D721Med (cell line): Measurements from ENCODE around the gene MAP4.
"Not testable (repeated sequence)": the region's sequence is repeated elsewhere in the genome, so short reads cannot be mapped to it uniquely, and the experiment has no call there.

ENCODE experiments used
- DNase-seq: peaks from one replicate; pipeline ENCODE4 v3.0.0; 2011; ENCODE audit warnings: low spot score; ENCODE audit not compliant: insufficient read length
- FAIRE-seq: peaks from 2 replicates; lab custom pipeline; 2011; peaks lifted over from hg19 to GRCh38; lab: Jason Lieb, UNC
- TF ChIP-seq, protein P1 (sequence below): IDR thresholded peaks from 2 replicates; pipeline ENCODE4 v1.5.1; 2012; ENCODE audit warnings: mild to moderate bottlenecking, control low read depth; ENCODE audit not compliant: insufficient read depth; ENCODE audit errors: missing control alignments

MAP4 gene

DNA sequence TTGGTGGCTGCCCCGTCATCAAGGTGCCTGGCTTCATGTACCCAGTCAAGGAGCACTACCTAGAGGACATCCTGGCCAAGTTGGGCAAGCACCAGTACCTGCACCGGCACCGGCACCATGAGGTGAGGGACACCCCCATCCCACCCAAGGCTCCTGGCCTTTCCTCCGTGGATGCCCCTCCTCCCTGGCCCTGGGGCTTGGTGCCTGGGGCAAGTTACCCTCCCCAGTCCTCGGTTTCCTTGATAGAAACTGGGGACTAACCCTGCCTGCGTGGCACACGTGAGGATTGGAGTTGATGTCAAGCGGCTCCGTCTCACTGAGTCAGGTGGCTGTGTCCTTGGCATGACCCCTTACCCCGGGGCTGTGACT, 169.4 kb downstream of the MAP4 start:
- TF ChIP-seq, protein P1, sequence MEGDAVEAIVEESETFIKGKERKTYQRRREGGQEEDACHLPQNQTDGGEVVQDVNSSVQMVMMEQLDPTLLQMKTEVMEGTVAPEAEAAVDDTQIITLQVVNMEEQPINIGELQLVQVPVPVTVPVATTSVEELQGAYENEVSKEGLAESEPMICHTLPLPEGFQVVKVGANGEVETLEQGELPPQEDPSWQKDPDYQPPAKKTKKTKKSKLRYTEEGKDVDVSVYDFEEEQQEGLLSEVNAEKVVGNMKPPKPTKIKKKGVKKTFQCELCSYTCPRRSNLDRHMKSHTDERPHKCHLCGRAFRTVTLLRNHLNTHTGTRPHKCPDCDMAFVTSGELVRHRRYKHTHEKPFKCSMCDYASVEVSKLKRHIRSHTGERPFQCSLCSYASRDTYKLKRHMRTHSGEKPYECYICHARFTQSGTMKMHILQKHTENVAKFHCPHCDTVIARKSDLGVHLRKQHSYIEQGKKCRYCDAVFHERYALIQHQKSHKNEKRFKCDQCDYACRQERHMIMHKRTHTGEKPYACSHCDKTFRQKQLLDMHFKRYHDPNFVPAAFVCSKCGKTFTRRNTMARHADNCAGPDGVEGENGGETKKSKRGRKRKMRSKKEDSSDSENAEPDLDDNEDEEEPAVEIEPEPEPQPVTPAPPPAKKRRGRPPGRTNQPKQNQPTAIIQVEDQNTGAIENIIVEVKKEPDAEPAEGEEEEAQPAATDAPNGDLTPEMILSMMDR, result no peak
- no peak for FAIRE-seq
- DNase-seq, result no peak

DNA sequence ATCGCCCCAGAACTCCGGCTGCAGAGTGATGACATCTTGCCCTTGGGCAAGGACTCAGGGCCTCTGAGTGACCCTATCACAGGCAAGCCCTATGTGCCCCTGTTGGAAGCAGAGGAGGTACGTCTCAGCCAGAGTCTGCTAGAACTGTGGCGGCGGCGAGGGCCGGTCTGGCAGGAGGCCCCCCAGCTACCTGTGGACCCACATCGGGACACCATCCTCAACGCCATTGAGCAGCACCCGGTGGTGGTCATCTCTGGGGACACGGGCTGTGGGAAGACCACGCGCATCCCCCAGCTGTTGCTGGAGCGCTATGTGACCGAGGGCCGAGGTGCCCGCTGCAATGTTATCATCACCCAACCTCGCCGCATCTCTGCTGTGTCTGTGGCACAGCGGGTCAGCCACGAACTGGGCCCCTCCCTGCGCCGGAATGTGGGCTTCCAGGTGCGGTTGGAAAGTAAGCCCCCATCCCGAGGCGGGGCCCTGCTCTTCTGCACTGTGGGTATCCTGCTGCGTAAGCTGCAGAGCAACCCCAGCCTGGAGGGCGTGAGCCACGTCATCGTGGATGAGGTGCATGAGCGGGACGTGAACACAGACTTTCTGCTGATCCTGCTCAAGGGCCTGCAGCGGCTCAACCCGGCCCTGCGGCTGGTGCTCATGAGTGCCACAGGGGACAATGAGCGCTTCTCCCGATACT, 169.9 kb downstream of the MAP4 start:
- TF ChIP-seq, protein P1, result no peak
- FAIRE-seq, result no peak
- DNase-seq, result no peak

GRCh38 chr3:47841786-47842349, 174.3 kb downstream of the MAP4 start:
- TF ChIP-seq, protein P1, result no peak
- FAIRE-seq (no peak), DNase-seq (no peak)

DNA sequence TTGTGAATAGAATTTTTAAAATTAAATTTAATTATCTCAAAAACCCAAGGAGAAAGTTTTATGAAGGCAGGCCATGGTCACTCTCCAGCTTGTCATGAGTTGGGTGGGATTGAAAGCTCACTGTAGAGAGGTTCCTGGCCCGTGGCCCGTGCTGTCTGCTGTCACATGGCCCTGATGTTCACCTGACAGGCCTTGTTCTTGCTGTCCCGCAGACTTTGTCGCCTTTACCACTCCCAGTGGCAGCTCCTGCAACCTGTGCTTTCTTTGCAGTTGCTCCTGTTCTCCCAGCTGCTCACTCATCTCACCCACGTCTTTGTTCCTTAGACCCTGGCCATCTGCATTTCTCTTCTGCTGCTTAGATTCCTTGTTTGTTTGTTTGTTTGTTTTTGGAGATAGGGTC, 177.7 kb downstream of the MAP4 start:
- TF ChIP-seq, protein P1, result no peak
- no peak for FAIRE-seq

DNA sequence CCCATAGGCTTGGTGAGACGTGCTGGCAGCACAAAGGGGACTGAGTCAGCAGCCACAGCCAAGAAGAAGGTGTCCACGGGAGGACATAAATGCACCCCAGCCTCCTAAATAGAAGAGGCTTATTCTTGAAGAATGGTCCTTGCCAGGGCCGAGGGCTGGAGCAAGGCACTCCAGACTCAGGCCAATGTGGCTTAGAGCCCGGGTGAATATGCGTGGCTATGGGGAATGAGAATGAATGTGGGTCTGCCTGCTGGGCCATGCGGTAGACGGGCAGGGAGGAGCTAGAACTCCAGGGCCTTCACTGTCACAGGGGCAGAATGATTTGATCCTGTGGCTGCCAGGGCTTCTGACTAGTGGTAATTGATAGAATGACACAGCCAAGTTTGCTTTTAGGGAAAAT, 179.2 kb downstream of the MAP4 start:
- no peak for DNase-seq
- TF ChIP-seq, protein P1, result no peak
- FAIRE-seq, result no peak

More for the DNA sequence above, 177.7 kb downstream of the MAP4 start:
- no peak for DNase-seq

DNA sequence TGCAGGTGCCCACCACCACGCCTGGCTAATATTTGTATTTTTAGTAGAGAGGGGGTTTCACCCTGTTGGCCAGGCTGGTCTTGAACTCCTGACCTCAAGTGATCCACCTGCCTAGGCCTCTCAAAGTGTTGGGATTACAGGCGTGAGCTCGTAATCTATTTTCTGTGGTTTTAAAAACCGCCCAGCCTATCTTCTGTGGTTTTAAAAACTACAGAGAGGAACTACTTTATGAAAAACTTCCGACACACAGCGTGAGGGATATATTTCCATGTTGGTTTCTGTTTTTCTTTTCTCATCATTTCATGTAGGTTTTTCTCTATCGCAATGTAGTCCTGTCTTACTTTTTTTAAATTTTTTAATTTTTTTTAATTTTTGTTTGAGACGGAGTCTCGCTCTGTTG, 186.7 kb downstream of the MAP4 start:
- FAIRE-seq, DNase-seq: not testable (repeated sequence)

- TF ChIP-seq, protein P1, result no peak
- FAIRE-seq (no peak), DNase-seq (no peak)
Measured at GRCh38 chr3:47825590-47825989, 190.6 kb downstream of the MAP4 start.
